ENCODE measurements around the gene ARID1A. TPM values are rescaled to one million over a fixed set of nuclear protein-coding genes. Genes with fewer than 3 reads are reported as not detected.

Gene ARID1A
- total RNA-seq, 1 donor from 2014 or later: 130 TPM

DNA sequence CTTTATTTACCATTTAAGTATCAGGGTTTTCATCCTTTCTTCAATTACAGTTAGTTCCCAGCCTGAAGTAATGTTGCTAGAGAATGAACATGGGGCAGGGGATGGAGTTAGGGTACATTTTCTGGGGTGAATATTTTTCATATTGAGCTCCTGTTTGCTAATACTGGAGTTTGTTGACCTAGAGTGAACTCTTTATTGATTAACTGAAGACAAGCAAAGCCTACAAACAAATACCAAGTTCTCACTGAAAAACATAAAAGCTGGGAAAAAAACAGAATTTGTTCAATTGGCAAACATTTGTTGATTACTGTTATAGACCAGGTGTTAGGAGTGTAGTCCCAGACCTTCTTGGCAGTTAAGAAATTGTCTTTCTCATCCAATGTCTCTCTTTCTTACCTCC, 63.7 kb downstream of the ARID1A start:
- Mint-ChIP-seq H3K27ac (no peak overlapping the region), H3K27me3 (ENCODE audit: insufficient read depth) (no peaks in the 10 kb centered on the region), H3K9me3 (no peaks in the 10 kb centered on the region), H3K4me1 (ENCODE audit: low read depth) (peaks cover 16% of the 10 kb centered on the region), H3K36me3 (ENCODE audit: low read depth) (peaks cover 52% of the 10 kb centered on the region), H3K4me3 (no peak overlapping the region)
- DNase-seq (ENCODE audit: low spot score): no peak
- intact Hi-C loops (cut with micrococcal nuclease): no loop called here

DNA sequence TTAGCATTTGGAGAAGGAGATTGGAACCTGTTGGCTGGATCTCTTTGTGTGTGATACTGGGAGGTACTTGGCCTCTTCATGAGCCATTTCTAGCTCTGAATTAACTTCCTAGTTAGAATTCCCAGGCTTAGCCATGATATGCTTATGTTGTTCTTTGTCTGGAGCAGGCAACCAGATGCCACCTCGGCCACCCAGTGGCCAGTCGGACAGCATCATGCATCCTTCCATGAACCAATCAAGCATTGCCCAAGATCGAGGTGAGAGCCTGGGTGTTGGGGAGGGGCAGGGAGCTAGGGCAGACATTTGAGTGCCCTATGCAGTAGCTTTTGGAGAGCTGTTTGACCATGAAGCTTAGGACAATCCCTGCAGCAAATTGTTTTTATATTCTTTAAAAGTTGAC, 65.4 kb downstream of the ARID1A start:
- H3K4me1 Mint-ChIP-seq (ENCODE audit: low read depth): peaks cover 17% of the 10 kb centered on the region
- H3K36me3 Mint-ChIP-seq (ENCODE audit: low read depth): peaks cover 52% of the 10 kb centered on the region
- H3K9me3 Mint-ChIP-seq: no peaks in the 10 kb centered on the region
- intact Hi-C loops (cut with micrococcal nuclease): no loop called here
- H3K4me3 Mint-ChIP-seq: no peak overlapping the region
- H3K27me3 Mint-ChIP-seq (ENCODE audit: insufficient read depth): no peaks in the 10 kb centered on the region
- no peak for DNase-seq (ENCODE audit: low spot score)
- H3K27ac Mint-ChIP-seq: peak overlapping the region; percentile 23

DNA sequence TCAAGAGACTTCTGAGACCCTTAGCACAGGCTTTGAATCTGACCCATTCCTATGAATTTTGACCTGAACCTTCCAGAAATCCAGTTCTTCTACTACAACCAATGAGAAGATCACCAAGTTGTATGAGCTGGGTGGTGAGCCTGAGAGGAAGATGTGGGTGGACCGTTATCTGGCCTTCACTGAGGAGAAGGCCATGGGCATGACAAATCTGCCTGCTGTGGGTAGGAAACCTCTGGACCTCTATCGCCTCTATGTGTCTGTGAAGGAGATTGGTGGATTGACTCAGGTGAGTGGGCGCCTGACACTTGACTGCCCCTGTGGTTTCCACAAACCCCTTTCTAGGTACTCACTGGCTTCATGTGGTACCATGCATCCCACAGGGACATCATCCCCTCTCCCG, 71.9 kb downstream of the ARID1A start:
- H3K27me3 Mint-ChIP-seq (ENCODE audit: insufficient read depth): no peaks in the 10 kb centered on the region
- no peaks in the 10 kb centered on the region for H3K9me3 Mint-ChIP-seq
- DNase-seq (ENCODE audit: low spot score): no peak
- H3K36me3 Mint-ChIP-seq (ENCODE audit: low read depth): peaks cover 67% of the 10 kb centered on the region
- H3K4me3 Mint-ChIP-seq: no peak overlapping the region
- peak overlapping the region; percentile 9 for H3K27ac Mint-ChIP-seq
- peaks cover 48% of the 10 kb centered on the region for H3K4me1 Mint-ChIP-seq (ENCODE audit: low read depth)
- intact Hi-C loops (cut with micrococcal nuclease): no loop called here

DNA sequence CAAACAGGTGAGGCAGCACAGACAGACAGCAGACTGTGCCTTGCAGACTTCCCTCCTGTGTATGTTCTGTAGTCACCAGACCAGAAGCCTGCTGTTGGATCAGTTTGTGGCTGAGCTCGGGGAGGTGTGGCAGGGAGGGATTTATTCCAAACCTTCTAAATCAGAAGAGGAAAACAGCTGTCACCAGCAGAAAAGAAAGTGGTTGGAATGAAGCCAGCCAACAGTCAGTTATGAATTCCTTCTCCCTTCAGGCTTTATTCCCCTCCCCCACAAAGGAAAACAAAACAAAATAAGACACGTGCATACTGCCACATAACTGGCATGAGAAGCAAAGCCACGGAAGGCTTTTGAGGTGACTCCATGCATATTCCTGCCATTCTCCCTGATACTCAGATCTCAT, 72.9 kb downstream of the ARID1A start:
- H3K27ac Mint-ChIP-seq: peak overlapping the region; percentile 3
- H3K9me3 Mint-ChIP-seq: no peaks in the 10 kb centered on the region
- intact Hi-C loops (cut with micrococcal nuclease): no loop called here
- DNase-seq (ENCODE audit: low spot score): no peak
- H3K4me1 Mint-ChIP-seq (ENCODE audit: low read depth): peaks cover 48% of the 10 kb centered on the region
- H3K4me3 Mint-ChIP-seq: no peak overlapping the region
- peaks cover 69% of the 10 kb centered on the region for H3K36me3 Mint-ChIP-seq (ENCODE audit: low read depth)
- no peaks in the 10 kb centered on the region for H3K27me3 Mint-ChIP-seq (ENCODE audit: insufficient read depth)

DNA sequence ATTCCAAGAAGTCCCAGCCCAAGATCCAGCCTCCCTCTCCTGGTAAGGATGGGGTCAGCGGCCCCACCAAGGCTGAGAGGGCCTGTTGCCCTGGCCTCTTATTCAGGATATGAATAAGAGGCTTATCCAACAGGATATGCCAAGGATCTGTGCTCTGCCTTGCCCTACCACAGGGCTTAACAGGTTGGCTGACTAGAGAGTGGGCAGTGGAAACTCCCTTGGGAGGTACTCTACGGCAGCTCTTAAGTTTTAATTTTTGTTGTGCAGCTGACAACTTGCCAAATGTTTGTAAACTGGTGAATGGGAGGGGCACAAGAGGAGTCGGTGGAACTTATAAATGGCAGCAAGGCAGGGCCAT, 75.4 kb downstream of the ARID1A start:
- DNase-seq (ENCODE audit: low spot score): no peak
- Mint-ChIP-seq H3K27me3 (ENCODE audit: insufficient read depth) (no peaks in the 10 kb centered on the region), H3K4me1 (ENCODE audit: low read depth) (peaks cover 43% of the 10 kb centered on the region), H3K27ac (peak overlapping the region; percentile 64), H3K36me3 (ENCODE audit: low read depth) (peaks cover 81% of the 10 kb centered on the region), H3K4me3 (no peak overlapping the region), H3K9me3 (no peaks in the 10 kb centered on the region)
- intact Hi-C loops (cut with micrococcal nuclease): loop anchor here (1.0 to 2.0 kb wide), 2 partner anchors 27 to 68 kb away; no protein-coding TSS in a partner anchor

GRCh38 chr1:26771643-26772321, 76.0 kb downstream of the ARID1A start:
- intact Hi-C loops (cut with micrococcal nuclease): loop anchor here (1.0 to 2.0 kb wide), 2 partner anchors 27 to 69 kb away; no protein-coding TSS in a partner anchor
- Mint-ChIP-seq H3K36me3 (ENCODE audit: low read depth) (peaks cover 80% of the 10 kb centered on the region), H3K9me3 (no peaks in the 10 kb centered on the region), H3K27me3 (ENCODE audit: insufficient read depth) (no peaks in the 10 kb centered on the region), H3K4me3 (no peak overlapping the region), H3K27ac (peak overlapping the region; percentile 64), H3K4me1 (ENCODE audit: low read depth) (peaks cover 40% of the 10 kb centered on the region)
- DNase-seq (ENCODE audit: low spot score): no peak

DNA sequence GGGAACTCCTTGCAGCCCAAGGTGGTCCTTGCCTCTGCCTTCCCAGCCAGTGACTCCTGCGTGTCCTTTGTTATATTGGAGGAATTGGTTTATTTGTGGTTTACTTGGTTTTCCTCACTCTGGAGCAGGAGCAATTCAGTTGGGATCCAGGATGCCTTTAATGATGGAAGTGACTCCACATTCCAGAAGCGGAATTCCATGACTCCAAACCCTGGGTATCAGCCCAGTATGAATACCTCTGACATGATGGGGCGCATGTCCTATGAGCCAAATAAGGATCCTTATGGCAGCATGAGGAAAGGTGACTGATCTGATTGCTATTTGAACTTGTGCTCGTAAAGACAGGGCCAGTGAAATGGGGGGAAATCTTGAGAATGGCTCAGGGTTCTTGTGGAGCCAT, 76.9 kb downstream of the ARID1A start:
- no peaks in the 10 kb centered on the region for H3K27me3 Mint-ChIP-seq (ENCODE audit: insufficient read depth)
- peaks cover 32% of the 10 kb centered on the region for H3K4me1 Mint-ChIP-seq (ENCODE audit: low read depth)
- peak overlapping the region; percentile 16 for H3K27ac Mint-ChIP-seq

GRCh38 chr1:26774462-26774861, 78.6 kb downstream of the ARID1A start:
- Mint-ChIP-seq H3K4me1 (ENCODE audit: low read depth) (peaks cover 22% of the 10 kb centered on the region), H3K27ac (peak overlapping the region; percentile 38), H3K36me3 (ENCODE audit: low read depth) (peaks cover 74% of the 10 kb centered on the region), H3K27me3 (ENCODE audit: insufficient read depth) (no peaks in the 10 kb centered on the region), H3K4me3 (no peak overlapping the region), H3K9me3 (no peaks in the 10 kb centered on the region)
- intact Hi-C loops (cut with micrococcal nuclease): no loop called here
- no peak for DNase-seq (ENCODE audit: low spot score)

More for the DNA sequence above, 76.9 kb downstream of the ARID1A start:
- Mint-ChIP-seq H3K4me3 (no peak overlapping the region), H3K9me3 (no peaks in the 10 kb centered on the region), H3K36me3 (ENCODE audit: low read depth) (peaks cover 76% of the 10 kb centered on the region)
- intact Hi-C loops (cut with micrococcal nuclease): no loop called here
- no peak for DNase-seq (ENCODE audit: low spot score)

DNA sequence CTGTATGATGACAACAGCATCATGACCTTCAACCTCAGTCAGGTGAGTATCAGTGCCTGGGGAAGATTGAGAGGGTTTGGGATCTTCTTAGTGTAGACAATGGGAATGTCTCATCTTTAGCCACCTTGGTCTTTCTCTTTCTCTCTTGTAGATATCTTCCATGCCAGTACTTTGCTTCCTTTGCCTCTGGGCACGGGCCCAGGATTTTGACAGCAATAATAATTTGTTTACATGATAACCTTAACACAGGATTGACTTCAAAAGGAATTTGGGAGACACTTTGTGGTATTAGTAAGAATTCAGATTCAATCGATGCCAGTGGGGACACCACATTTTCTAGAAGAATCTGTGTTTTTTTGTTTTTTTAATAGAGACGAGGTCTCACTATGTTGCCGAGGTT, 79.9 kb downstream of the ARID1A start:
- no peaks in the 10 kb centered on the region for H3K9me3 Mint-ChIP-seq
- intact Hi-C loops (cut with micrococcal nuclease): no loop called here
- H3K4me3 Mint-ChIP-seq: no peak overlapping the region
- no peak for DNase-seq (ENCODE audit: low spot score)
- peaks cover 75% of the 10 kb centered on the region for H3K36me3 Mint-ChIP-seq (ENCODE audit: low read depth)
- H3K4me1 Mint-ChIP-seq (ENCODE audit: low read depth): peaks cover 18% of the 10 kb centered on the region
- H3K27ac Mint-ChIP-seq: no peak overlapping the region
- H3K27me3 Mint-ChIP-seq (ENCODE audit: insufficient read depth): no peaks in the 10 kb centered on the region

GRCh38 chr1:26779098-26779668, 83.4 kb downstream of the ARID1A start:
- no peaks in the 10 kb centered on the region for H3K27me3 Mint-ChIP-seq (ENCODE audit: insufficient read depth)
- peak overlapping the region; percentile 6 for H3K27ac Mint-ChIP-seq
- no peak for DNase-seq (ENCODE audit: low spot score)
- H3K4me1 Mint-ChIP-seq (ENCODE audit: low read depth): peaks cover 20% of the 10 kb centered on the region
- intact Hi-C loops (cut with micrococcal nuclease): no loop called here
- H3K36me3 Mint-ChIP-seq (ENCODE audit: low read depth): peaks cover 71% of the 10 kb centered on the region
- H3K4me3 Mint-ChIP-seq: no peak overlapping the region
- H3K9me3 Mint-ChIP-seq: no peaks in the 10 kb centered on the region

GRCh38 chr1:26780344-26780957, 84.6 kb downstream of the ARID1A start:
- no peak for DNase-seq (ENCODE audit: low spot score)
- H3K9me3 Mint-ChIP-seq: no peaks in the 10 kb centered on the region
- H3K36me3 Mint-ChIP-seq (ENCODE audit: low read depth): peaks cover 58% of the 10 kb centered on the region
- no peak overlapping the region for H3K4me3 Mint-ChIP-seq
- H3K4me1 Mint-ChIP-seq (ENCODE audit: low read depth): peaks cover 27% of the 10 kb centered on the region
- no peak overlapping the region for H3K27ac Mint-ChIP-seq
- intact Hi-C loops (cut with micrococcal nuclease): no loop called here
- H3K27me3 Mint-ChIP-seq (ENCODE audit: insufficient read depth): no peaks in the 10 kb centered on the region

DNA sequence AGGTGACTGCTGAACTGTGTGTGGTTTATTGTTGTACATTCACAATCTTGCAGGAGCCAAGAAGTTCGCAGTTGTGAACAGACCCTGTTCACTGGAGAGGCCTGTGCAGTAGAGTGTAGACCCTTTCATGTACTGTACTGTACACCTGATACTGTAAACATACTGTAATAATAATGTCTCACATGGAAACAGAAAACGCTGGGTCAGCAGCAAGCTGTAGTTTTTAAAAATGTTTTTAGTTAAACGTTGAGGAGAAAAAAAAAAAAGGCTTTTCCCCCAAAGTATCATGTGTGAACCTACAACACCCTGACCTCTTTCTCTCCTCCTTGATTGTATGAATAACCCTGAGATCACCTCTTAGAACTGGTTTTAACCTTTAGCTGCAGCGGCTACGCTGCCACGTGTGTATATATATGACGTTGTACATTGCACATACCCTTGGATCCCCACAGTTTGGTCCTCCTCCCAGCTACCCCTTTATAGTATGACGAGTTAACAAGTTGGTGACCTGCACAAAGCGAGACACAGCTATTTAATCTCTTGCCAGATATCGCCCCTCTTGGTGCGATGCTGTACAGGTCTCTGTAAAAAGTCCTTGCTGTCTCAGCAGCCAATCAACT, 85.5 kb downstream of the ARID1A start:
- no peaks in the 10 kb centered on the region for H3K27me3 Mint-ChIP-seq (ENCODE audit: insufficient read depth)
- no peaks in the 10 kb centered on the region for H3K9me3 Mint-ChIP-seq
- no peak overlapping the region for H3K4me3 Mint-ChIP-seq
- intact Hi-C loops (cut with micrococcal nuclease): no loop called here
- peaks cover 53% of the 10 kb centered on the region for H3K36me3 Mint-ChIP-seq (ENCODE audit: low read depth)
- H3K4me1 Mint-ChIP-seq (ENCODE audit: low read depth): peaks cover 36% of the 10 kb centered on the region
- no peak overlapping the region for H3K27ac Mint-ChIP-seq
- no peak for DNase-seq (ENCODE audit: low spot score)
